Mucosa of stomach (tissue), 1 donor: ENCODE measurements around the gene MYO18B.

ENCODE experiments used
- H3K27me3 ChIP-seq: one replicate; pipeline ENCODE4 v1.7.0; 2013; ENCODE audit warnings: mild to moderate bottlenecking, low read length; ENCODE audit not compliant: control insufficient read depth, insufficient read depth
- H3K36me3 ChIP-seq: one replicate; pipeline ENCODE4 v1.7.0; 2013; ENCODE audit warnings: low read length; ENCODE audit not compliant: control insufficient read depth, insufficient read depth
- H3K4me1 ChIP-seq: one replicate; pipeline ENCODE4 v1.7.0; 2013; ENCODE audit warnings: mild to moderate bottlenecking, low read length; ENCODE audit not compliant: control insufficient read depth, insufficient read depth
- H3K4me3 ChIP-seq: one replicate; pipeline ENCODE4 v1.7.0; 2013; ENCODE audit warnings: low read length
- H3K9ac ChIP-seq: one replicate; pipeline ENCODE4 v1.7.0; 2013; ENCODE audit warnings: mild to moderate bottlenecking, low read length, moderate library complexity
- H3K9me3 ChIP-seq: one replicate; pipeline ENCODE4 v1.7.0; 2013; ENCODE audit warnings: mild to moderate bottlenecking, low read length, moderate library complexity; ENCODE audit not compliant: control insufficient read depth
- donor health status: Pancreatic carcinoma.

Gene MYO18B

DNA sequence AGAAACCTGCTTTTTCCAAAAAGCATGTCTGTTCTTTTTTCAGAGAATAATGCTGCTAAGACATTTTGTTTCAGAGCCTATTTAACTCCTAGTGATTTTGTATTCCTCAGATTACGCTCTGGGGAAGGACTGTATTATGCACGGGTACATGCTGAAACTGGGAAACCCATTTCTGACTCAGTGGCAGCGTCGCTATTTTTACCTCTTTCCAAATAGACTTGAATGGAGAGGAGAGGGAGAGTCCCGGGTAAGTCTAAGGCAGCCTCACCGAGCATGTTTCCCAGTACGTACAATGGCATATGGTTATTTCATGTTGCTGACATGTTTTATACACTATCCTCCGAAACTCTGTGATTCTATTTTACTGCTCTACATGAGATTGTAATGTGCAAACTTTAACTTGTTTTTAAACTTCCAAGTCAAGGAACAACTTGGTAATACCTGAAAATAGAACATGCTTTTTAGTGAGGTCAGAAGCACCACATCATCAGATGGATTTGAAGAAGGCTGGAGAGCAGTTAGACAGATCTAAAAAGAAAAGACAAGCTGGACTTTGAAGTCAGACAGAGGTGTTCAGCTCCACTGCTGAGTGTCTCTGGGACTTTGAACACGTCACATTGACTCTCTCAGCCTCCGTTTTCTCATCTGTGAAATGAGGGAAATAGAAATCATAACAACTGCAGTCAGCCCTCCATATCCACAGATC, 23.7 kb upstream of the MYO18B start:
- no peak overlapping the region for H3K4me3 ChIP-seq
- no peaks in the 10 kb centered on the region for H3K9me3 ChIP-seq

GRCh38 chr22:25722223-25722622, 19.8 kb upstream of the MYO18B start:
- no peaks in the 10 kb centered on the region for H3K4me1 ChIP-seq
- no peak overlapping the region for H3K9ac ChIP-seq
- H3K9me3 ChIP-seq, result no peaks in the 10 kb centered on the region
- no peak overlapping the region for H3K4me3 ChIP-seq
- H3K27me3 ChIP-seq, result no peaks in the 10 kb centered on the region
- no peaks in the 10 kb centered on the region for H3K36me3 ChIP-seq

More for the DNA sequence above, 23.7 kb upstream of the MYO18B start:
- H3K36me3 ChIP-seq, result no peaks in the 10 kb centered on the region
- no peak overlapping the region for H3K9ac ChIP-seq
- H3K4me1 ChIP-seq, result no peaks in the 10 kb centered on the region
- H3K27me3 ChIP-seq, result no peaks in the 10 kb centered on the region

DNA sequence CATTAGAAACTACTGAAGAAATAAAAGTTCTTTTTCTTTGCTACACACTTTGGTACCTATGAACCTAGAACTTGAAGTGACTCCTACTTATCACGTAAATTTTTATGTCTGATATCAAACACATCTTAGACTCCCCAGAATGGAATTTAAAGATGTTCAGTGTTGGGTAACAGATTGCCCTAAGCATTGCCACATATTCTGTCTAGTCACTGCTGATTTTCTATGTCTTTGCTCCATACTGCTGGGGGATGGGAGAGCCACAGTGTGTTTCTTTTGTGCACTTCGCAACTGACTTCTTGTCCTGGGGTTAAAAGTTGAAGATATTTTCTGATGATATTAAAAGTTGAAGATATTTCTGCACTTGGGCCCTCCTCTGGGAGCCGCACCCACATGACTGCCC, 19.4 kb upstream of the MYO18B start:
- Histone ChIP-seq H3K27me3 (no peaks in the 10 kb centered on the region), H3K4me1 (no peaks in the 10 kb centered on the region), H3K9ac (no peak overlapping the region), H3K4me3 (no peak overlapping the region), H3K9me3 (no peaks in the 10 kb centered on the region), H3K36me3 (no peaks in the 10 kb centered on the region)

- H3K4me1 ChIP-seq, result no peaks in the 10 kb centered on the region
- H3K9me3 ChIP-seq, result no peaks in the 10 kb centered on the region
- H3K9ac ChIP-seq, result no peak overlapping the region
- no peaks in the 10 kb centered on the region for H3K36me3 ChIP-seq
- H3K27me3 ChIP-seq, result no peaks in the 10 kb centered on the region
- H3K4me3 ChIP-seq, result no peak overlapping the region
Measured at GRCh38 chr22:25726241-25726640, 15.7 kb upstream of the MYO18B start.

- Histone ChIP-seq H3K36me3 (no peaks in the 10 kb centered on the region), H3K27me3 (no peaks in the 10 kb centered on the region), H3K9ac (no peak overlapping the region), H3K4me3 (no peak overlapping the region), H3K9me3 (no peaks in the 10 kb centered on the region), H3K4me1 (no peaks in the 10 kb centered on the region)
Measured at GRCh38 chr22:25728071-25728470, 13.9 kb upstream of the MYO18B start.

GRCh38 chr22:25729016-25729995, 12.7 kb upstream of the MYO18B start:
- no peak overlapping the region for H3K4me3 ChIP-seq
- H3K4me1 ChIP-seq, result no peaks in the 10 kb centered on the region
- no peak overlapping the region for H3K9ac ChIP-seq
- no peaks in the 10 kb centered on the region for H3K36me3 ChIP-seq
- H3K9me3 ChIP-seq, result no peaks in the 10 kb centered on the region
- H3K27me3 ChIP-seq, result no peaks in the 10 kb centered on the region

- Histone ChIP-seq H3K36me3 (no peaks in the 10 kb centered on the region), H3K9ac (no peak overlapping the region), H3K27me3 (no peaks in the 10 kb centered on the region), H3K4me1 (no peaks in the 10 kb centered on the region), H3K4me3 (no peak overlapping the region), H3K9me3 (no peaks in the 10 kb centered on the region)
Measured at GRCh38 chr22:25735650-25736049, 6.3 kb upstream of the MYO18B start.

DNA sequence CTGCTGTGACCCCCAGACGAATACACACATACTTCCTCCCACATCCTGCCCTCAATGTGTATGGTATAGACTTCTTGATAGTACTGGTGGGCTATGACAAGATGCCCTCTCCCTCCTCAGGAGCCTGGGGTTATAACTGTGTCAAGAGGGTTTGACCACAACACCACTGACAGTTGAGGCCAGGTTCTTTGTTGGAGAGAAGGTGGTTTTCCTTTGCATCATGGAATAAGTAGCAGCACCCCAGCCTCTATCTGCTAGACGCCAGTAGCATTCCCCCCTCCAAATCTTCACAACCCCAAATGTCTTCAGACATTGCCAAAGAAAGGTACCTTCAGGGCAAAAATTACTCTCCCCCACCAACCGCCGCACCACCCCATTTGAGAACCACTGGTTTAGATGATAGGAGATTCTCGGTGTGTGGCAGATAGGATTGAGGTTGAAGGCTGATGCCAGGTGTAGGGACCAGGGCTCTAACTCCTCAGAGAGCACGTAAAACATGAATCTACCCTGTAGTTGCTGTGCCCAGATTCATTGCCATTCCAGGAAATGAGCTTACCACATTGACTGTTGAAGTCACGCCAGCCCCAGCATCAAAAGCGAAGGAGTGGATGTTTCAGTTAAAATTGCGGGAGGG, 5.5 kb upstream of the MYO18B start:
- H3K4me1 ChIP-seq, result no peaks in the 10 kb centered on the region
- no peaks in the 10 kb centered on the region for H3K27me3 ChIP-seq
- H3K9ac ChIP-seq, result no peak overlapping the region
- H3K36me3 ChIP-seq, result no peaks in the 10 kb centered on the region
- H3K9me3 ChIP-seq, result no peaks in the 10 kb centered on the region
- H3K4me3 ChIP-seq, result no peak overlapping the region

- Histone ChIP-seq H3K9ac (no peak overlapping the region), H3K4me1 (no peaks in the 10 kb centered on the region), H3K36me3 (no peaks in the 10 kb centered on the region), H3K9me3 (no peaks in the 10 kb centered on the region), H3K27me3 (no peaks in the 10 kb centered on the region), H3K4me3 (no peak overlapping the region)
Measured at GRCh38 chr22:25739659-25740344, 2.2 kb upstream of the MYO18B start.

DNA sequence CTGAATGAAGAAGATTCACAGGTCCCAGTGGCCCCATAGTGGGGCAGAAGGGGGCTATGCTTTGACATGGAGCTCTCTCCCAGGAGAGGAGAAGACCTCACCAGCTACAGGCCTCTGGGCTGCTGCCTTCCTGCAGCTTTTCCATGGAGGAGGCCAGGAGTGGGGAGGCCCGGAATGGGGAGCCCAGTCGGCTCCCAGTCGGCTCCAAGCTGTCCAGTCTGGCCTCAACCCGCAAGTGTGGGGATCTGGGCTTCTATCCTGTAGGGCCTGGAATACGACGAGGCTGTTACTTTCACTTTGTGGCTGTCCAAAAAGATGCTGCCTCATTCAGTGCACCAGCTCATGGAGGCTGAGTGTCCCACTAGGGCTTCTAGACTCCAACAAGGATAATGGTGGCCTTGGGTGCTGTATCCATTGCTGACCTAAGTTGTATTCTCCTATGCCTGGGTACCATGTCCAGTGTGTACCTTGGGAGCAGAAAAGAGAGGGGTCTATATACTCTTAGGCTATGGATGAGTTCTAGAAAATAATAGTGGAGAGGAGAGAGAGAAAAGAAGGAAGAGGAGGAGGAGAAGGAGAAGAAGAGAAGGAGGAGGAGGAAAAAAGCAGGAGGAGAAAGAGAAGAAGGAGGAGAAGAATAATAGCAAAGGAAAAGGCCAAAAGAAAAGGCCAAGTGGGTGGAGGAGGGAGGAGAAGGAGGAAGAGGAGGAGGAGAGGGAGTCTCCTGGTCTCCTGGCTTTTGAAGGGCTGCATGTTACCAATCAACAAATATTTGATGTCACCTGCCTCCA, 1.1 kb downstream of the MYO18B start:
- Histone ChIP-seq H3K9me3 (no peaks in the 10 kb centered on the region), H3K36me3 (no peaks in the 10 kb centered on the region), H3K4me3 (no peak overlapping the region), H3K9ac (no peak overlapping the region), H3K27me3 (no peaks in the 10 kb centered on the region), H3K4me1 (peaks cover 2% of the 10 kb centered on the region)

DNA sequence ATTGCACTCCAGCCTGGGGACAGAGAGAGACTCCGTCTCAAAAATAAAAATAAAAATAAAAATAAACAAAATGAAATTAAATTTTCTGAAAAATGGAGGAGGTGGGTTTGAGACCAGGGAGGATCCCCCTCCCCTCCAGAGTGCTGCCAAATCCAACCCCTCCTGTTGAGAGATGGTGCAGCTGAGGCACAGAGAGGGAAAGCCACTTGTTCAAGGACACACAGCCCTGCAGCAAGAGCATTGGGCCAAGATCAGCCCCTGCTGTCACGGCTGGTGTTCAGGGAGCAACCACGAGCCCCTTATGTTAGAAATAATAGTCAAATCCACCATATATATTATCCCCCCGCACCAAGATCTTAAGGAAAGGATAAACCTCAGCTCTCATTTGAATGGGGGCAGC, 2.7 kb downstream of the MYO18B start:
- Histone ChIP-seq H3K9me3 (no peaks in the 10 kb centered on the region), H3K9ac (no peak overlapping the region), H3K27me3 (no peaks in the 10 kb centered on the region), H3K36me3 (no peaks in the 10 kb centered on the region), H3K4me1 (peaks cover 8% of the 10 kb centered on the region), H3K4me3 (no peak overlapping the region)
